Right lobe of liver (tissue), 6 donors: ENCODE data around the gene AFAP1. TPM values are rescaled to one million over a fixed set of nuclear protein-coding genes. Genes with fewer than 3 reads are reported as not detected.
A peak's percentile ranks its signal among the peaks of the same experiment; 100 is the strongest.

Source experiments
- ATAC-seq, 4 donors: fragments of 200-7000 bp; cut with Tn5 transposase; one replicate each; pipeline ENCODE4 v1.9.1; 2020; ENCODE audit warnings: mild to moderate bottlenecking in 4 of 4, moderate library complexity in 4 of 4
- DNase-seq, 3 donors: peaks; one replicate each; pipeline ENCODE4 v3.0.0-alpha.2; 2020
- H3K27ac ChIP-seq, 3 donors: fragments of 200-600 bp; one replicate each; pipeline ENCODE4 v1.8.0; 2022
- H3K27me3 ChIP-seq, 2 donors: fragments of 200-600 bp; one replicate each; pipeline ENCODE4 v1.8.0; 2022
- H3K36me3 ChIP-seq, 4 donors: fragments of 200-600 bp; sonication (generic) in 1 of 4; one replicate each; pipeline versions ENCODE4 v1.5.1 to v1.8.0; 2017 to 2022; ENCODE audit warnings: control low read depth in 1 of 4
- H3K4me1 ChIP-seq, 4 donors: fragments of 200-600 bp; sonication (generic) in 1 of 4; one replicate each; pipeline versions ENCODE4 v1.5.1 to v1.8.0; 2017 to 2022; ENCODE audit warnings: control low read depth in 1 of 4
- H3K4me3 ChIP-seq, 3 donors: fragments of 200-600 bp; one replicate each; pipeline ENCODE4 v1.8.0; 2022
- H3K9me3 ChIP-seq, 4 donors: fragments of 200-600 bp; sonication (generic) in 1 of 4; one replicate each; pipeline versions ENCODE4 v1.5.1 to v1.8.0; 2017 to 2022; ENCODE audit warnings: control low read depth in 1 of 4
- POLR2A ChIP-seq: fragments of 450-650 bp; IDR thresholded peaks from one replicate; pipeline ENCODE4 v1.6.1; 2017; ENCODE audit warnings: antibody characterized with exemption, mild to moderate bottlenecking
- WGBS: methylation state at CpG from one replicate; pipeline ENCODE4 v1.1.6; 2018; ENCODE audit warnings: low coverage, low lambda C conversion rate; ENCODE audit not compliant: insufficient coverage; ENCODE audit errors: missing lambda C conversion rate; 5-methylcytosine and 5-hydroxymethylcytosine counted together
- intact Hi-C, 2 donors: fragments of 100-400 bp; cut with DNase I; formaldehyde crosslinking; loops; one replicate each; pipeline versions ENCODE4 v1.11.2 to v1.14.1; 2022
- total RNA-seq, 6 experiments: library from RNA; depleted of rRNA in 2 of 6; stranded (reverse); fragments of >200 nt in 2 of 6; fragmentation: NEBNext Ultra II Directional in 3 of 6; extraction: Animal tissue kit (Norgen Biotek cat#: 25700) in 3 of 6; gene quantifications; one replicate each; pipeline versions ENCODE4 v1.1.0 to v1.2.4, GENCODE V29; 2016 to 2023
- TF ChIP-seq, protein P1 (sequence below), 4 donors: fragments of 200-600 bp in 3 of 4; fragments of 450-650 bp in 1 of 4; IDR thresholded peaks; one replicate each; pipeline versions ENCODE4 v1.5.1 to v1.8.0; 2016 to 2022; ENCODE audit warnings: antibody characterized with exemption in 4 of 4, mild to moderate bottlenecking in 2 of 4
- donor health status: DM: no; HTN: yes; CAD: no.
- donor health status: DM: no; HTN: no; CAD: no.
- donor health status: DM: no; HTN: no; CAD: no.
- donor health status: DM: no; HTN: yes; CAD: no.
- donor health status: DM: no; HTN: yes; CAD: no.

Gene AFAP1
- total RNA-seq, 6 experiments from 2014 or later = 0.95 to 3.1 (median 1.9) TPM

DNA sequence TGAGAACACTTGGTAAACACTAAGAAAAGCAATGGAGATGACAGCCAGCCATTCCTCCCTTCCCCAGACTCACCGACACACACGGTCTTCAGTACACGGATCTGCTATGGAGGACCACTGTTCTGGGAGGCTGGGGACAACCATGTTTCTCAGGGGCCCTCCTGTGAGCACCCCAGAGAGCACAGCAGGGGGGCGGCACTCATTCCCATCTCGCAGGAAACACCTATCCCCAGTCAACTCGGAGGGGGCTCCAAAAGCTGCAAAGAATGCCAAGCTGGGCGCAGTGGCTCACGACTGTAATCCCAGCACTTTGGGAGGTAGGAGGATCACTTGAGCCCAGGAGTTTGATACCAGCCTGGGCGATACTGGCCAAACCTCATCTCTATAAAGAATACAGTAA, 172.1 kb downstream of the AFAP1 start:
- Histone ChIP-seq H3K27ac (no peak overlapping the region), H3K4me1 (no peaks in the 10 kb centered on the region), H3K9me3 (no peaks in the 10 kb centered on the region), H3K27me3 (no peaks in the 10 kb centered on the region), H3K36me3 (no peaks in the 10 kb centered on the region), H3K4me3 (no peak overlapping the region)
- intact Hi-C loops = no loop called here
- 62% methylated on average over 4 of the region's 9 CpGs for WGBS
- ATAC-seq (no peak), DNase-seq (peak in 1 of 3 donors; percentile 15)
- TF ChIP-seq, protein P1, sequence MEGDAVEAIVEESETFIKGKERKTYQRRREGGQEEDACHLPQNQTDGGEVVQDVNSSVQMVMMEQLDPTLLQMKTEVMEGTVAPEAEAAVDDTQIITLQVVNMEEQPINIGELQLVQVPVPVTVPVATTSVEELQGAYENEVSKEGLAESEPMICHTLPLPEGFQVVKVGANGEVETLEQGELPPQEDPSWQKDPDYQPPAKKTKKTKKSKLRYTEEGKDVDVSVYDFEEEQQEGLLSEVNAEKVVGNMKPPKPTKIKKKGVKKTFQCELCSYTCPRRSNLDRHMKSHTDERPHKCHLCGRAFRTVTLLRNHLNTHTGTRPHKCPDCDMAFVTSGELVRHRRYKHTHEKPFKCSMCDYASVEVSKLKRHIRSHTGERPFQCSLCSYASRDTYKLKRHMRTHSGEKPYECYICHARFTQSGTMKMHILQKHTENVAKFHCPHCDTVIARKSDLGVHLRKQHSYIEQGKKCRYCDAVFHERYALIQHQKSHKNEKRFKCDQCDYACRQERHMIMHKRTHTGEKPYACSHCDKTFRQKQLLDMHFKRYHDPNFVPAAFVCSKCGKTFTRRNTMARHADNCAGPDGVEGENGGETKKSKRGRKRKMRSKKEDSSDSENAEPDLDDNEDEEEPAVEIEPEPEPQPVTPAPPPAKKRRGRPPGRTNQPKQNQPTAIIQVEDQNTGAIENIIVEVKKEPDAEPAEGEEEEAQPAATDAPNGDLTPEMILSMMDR (IDR thresholded peaks at IDR 0.05) = no peak
- TF ChIP-seq POLR2A = no peak

DNA sequence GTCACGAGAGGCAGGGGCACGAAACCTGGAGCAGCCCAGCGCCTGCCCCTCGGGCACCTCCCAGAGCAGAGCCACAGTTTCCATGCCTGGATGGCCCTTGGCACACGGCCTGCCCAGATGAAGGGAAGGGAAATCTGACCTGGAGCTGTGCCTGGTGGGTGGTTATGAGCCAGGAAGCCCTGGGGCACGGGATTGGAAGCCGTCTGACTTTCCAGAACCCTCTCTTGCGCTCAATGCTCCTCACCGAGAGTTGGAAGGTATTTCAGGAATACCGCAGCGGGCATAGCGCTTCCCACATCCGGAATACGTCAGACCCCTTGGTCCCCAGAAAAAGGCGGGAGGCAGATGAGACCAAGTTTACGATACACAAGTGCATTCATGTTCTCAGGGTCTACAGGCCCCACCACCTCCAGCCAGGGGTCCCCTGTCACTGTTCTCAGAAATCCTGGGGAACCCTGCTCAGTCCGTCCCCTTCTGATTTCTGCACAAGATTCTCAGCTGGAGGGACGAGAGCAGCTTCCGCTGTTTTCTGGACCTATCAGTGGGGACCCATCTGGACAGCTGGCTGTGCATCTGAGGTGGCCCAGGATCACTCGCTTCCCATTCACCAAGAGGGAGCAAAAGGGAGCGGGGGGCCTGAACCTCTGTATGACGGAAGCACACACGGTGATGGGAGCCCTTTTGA, 172.9 kb downstream of the AFAP1 start:
- DNase-seq = peak in 1 of 3 donors; percentile 32
- 100% methylated on average over 2 of the region's 23 CpGs for WGBS
- intact Hi-C loops = no loop called here
- H3K36me3 ChIP-seq = no peaks in the 10 kb centered on the region
- ATAC-seq = no peak
- H3K9me3 ChIP-seq = no peaks in the 10 kb centered on the region
- TF ChIP-seq, protein P1 (IDR thresholded peaks at IDR 0.05) = no peak
- TF ChIP-seq POLR2A = no peak
- H3K27ac ChIP-seq = no peak overlapping the region
- H3K27me3 ChIP-seq = no peaks in the 10 kb centered on the region
- H3K4me3 ChIP-seq = no peak overlapping the region
- H3K4me1 ChIP-seq = no peaks in the 10 kb centered on the region

DNA sequence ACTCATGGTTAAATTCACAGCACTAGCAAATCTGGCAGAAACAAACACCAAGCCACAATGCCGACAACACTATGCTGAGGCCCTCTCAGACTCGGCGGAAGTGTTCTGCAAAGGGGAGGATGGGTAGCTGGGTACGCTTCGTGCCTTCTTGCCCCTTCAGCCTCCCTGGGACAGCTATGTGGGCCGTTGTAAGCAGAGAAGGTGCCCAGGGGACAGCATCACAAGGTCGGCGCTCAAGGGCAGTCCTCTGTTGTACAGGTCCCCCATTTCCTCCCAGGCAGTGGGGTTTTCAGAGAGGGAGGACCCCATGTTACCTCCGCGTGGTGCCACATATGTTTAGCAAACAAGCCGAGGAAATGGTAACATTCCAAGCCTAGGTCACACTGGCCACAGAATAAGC, 173.6 kb downstream of the AFAP1 start:
- no peaks in the 10 kb centered on the region for H3K27me3 ChIP-seq
- no peaks in the 10 kb centered on the region for H3K9me3 ChIP-seq
- no peak for TF ChIP-seq POLR2A
- TF ChIP-seq, protein P1 (IDR thresholded peaks at IDR 0.05) = no peak
- intact Hi-C loops = no loop called here
- H3K27ac ChIP-seq = no peak overlapping the region
- no peaks in the 10 kb centered on the region for H3K4me1 ChIP-seq
- WGBS = 70% methylated on average over 9 of the region's 11 CpGs
- H3K36me3 ChIP-seq = no peaks in the 10 kb centered on the region
- no peak overlapping the region for H3K4me3 ChIP-seq
- DNase-seq (peak in 1 of 3 donors; percentile 31), ATAC-seq (no peak)

DNA sequence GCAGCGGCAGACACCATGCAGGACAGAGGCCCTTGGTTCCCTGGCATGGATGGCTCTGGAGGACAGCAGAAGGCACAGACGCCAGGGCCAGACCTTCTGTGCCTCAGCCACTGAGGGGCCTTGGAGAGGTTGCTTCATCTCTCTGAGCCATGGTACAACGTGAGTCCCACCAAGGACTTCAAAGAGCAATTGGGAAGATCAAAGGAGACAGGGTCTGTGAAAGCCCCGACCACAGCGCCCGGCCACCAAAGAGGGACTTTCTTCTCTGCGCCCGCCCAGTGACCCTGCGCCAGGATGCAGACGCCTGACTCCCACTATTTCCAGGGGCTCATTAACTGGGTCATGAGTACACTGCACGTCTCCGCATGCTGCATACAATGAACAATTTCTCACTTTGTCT, 174.0 kb downstream of the AFAP1 start:
- H3K36me3 ChIP-seq = no peaks in the 10 kb centered on the region
- H3K4me3 ChIP-seq = no peak overlapping the region
- intact Hi-C loops = no loop called here
- DNase-seq (peak in 1 of 3 donors; percentile 44), ATAC-seq (no peak)
- H3K27me3 ChIP-seq = no peaks in the 10 kb centered on the region
- TF ChIP-seq, protein P1 (IDR thresholded peaks at IDR 0.05) = no peak
- TF ChIP-seq POLR2A = no peak
- WGBS = 85% methylated on average over 10 of the region's 12 CpGs
- no peaks in the 10 kb centered on the region for H3K4me1 ChIP-seq
- no peaks in the 10 kb centered on the region for H3K9me3 ChIP-seq
- H3K27ac ChIP-seq = no peak overlapping the region
